Measurements from ENCODE around the gene LYSMD1. TPM values are rescaled to one million over a fixed set of nuclear protein-coding genes. Genes with fewer than 3 reads are reported as not detected.

Gene LYSMD1
- polyA plus RNA-seq, 1 donor (not counting 4 experiments of a cell fraction or from before 2014, with no cell fraction given), result 5.6 TPM

GRCh38 chr1:151167116-151167515, 1.4 kb upstream of the LYSMD1 start:
- TF ChIP-seq, protein P1, sequence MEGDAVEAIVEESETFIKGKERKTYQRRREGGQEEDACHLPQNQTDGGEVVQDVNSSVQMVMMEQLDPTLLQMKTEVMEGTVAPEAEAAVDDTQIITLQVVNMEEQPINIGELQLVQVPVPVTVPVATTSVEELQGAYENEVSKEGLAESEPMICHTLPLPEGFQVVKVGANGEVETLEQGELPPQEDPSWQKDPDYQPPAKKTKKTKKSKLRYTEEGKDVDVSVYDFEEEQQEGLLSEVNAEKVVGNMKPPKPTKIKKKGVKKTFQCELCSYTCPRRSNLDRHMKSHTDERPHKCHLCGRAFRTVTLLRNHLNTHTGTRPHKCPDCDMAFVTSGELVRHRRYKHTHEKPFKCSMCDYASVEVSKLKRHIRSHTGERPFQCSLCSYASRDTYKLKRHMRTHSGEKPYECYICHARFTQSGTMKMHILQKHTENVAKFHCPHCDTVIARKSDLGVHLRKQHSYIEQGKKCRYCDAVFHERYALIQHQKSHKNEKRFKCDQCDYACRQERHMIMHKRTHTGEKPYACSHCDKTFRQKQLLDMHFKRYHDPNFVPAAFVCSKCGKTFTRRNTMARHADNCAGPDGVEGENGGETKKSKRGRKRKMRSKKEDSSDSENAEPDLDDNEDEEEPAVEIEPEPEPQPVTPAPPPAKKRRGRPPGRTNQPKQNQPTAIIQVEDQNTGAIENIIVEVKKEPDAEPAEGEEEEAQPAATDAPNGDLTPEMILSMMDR (optimal IDR thresholded peaks at IDR 0.05 in 1 of 3, IDR thresholded peaks at IDR 0.05 in 1 of 3, conservative IDR thresholded peaks at IDR 0.05 in 1 of 3; ENCODE audit: extremely low read depth in 1 of 3, insufficient read depth in 2 of 3, low read length in 3 of 3), result no peak
- TF ChIP-seq EZH2 (IDR thresholded peaks at IDR 0.05; ENCODE audit: low read length), result no peak
- Histone ChIP-seq H3K79me2 (ENCODE audit: control insufficient read depth, insufficient read depth, low read length) (peaks cover 18% of the 10 kb centered on the region), H4K20me1 (ENCODE audit: control insufficient read depth, extremely low read depth, insufficient read depth, low read length) (no peaks in the 10 kb centered on the region), H3K4me1 (ENCODE audit: control insufficient read depth, extremely low read depth, insufficient read depth, low read length) (peaks cover 15% of the 10 kb centered on the region), H3K9ac (ENCODE audit: control insufficient read depth, extremely low read depth, insufficient read depth, low read length) (peak overlapping the region; percentile 88), H2AFZ (ENCODE audit: control insufficient read depth, low read length) (no peak overlapping the region), H3K9me1 (ENCODE audit: control insufficient read depth, extremely low read depth, insufficient read depth, low read length) (peaks cover 2% of the 10 kb centered on the region), H3K27ac (ENCODE audit: control insufficient read depth, insufficient read depth, low read length) (peak overlapping the region; percentile 83), H3K4me2 (ENCODE audit: control insufficient read depth, extremely low read depth, insufficient read depth, low read depth, low read length) (peak overlapping the region; percentile 91), H3K9me3 (ENCODE audit: control insufficient read depth, low read depth, low read length) (no peaks in the 10 kb centered on the region), H3K4me3 (ENCODE audit: control insufficient read depth in 2 of 3, extremely low read depth in 1 of 3, insufficient read depth in 2 of 3, low read depth in 1 of 3, low read length in 3 of 3) (peak overlapping the region; percentile 65 to 94 (median 68)), H3K27me3 (ENCODE audit: control insufficient read depth, extremely low read depth, insufficient read depth, low read length) (no peaks in the 10 kb centered on the region), H3K36me3 (ENCODE audit: control insufficient read depth in 2 of 2, extremely low read depth in 1 of 2, insufficient read depth in 2 of 2, low read length in 2 of 2) (peaks cover 3 to 12% of the 10 kb centered on the region in 2 experiments)
- DNase-seq (ENCODE audit: low read depth, low spot score) (no peak), FAIRE-seq (no peak)
- dilution Hi-C loops (cut with MboI; ENCODE audit: extremely low pct_ligation_motif_present, low sequenced_read_pairs), result no loop called here

DNA sequence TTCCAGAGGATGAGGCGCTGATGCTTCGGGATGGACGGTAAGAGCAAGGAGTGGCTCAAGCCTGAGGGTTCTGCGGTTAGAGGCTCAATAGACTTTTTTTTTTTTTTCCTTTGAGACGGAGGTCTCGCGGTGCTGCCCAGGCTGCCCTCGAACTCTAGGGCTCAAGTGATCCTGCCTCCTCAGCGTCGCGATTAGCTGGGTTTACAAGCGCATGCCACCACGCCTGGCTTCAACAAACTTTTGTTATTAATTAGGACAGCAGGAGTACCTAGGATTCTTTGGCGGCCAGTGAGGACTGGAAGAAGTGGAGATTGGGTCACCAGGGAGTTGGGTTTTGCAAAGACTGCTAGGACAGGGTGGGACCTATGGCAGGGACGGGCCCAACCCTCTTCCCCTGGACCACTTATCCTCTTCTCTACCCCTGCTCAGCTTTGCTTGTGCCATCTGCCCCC, 829 bp upstream of the LYSMD1 start:
- DNase-seq (ENCODE audit: low read depth, low spot score) (no peak), FAIRE-seq (no peak)
- Histone ChIP-seq H3K36me3 (ENCODE audit: control insufficient read depth in 2 of 2, extremely low read depth in 1 of 2, insufficient read depth in 2 of 2, low read length in 2 of 2) (peaks cover 3 to 14% of the 10 kb centered on the region in 2 experiments), H3K4me2 (ENCODE audit: control insufficient read depth, extremely low read depth, insufficient read depth, low read depth, low read length) (peak overlapping the region; percentile 91), H2AFZ (ENCODE audit: control insufficient read depth, low read length) (peak overlapping the region; percentile 82), H3K79me2 (ENCODE audit: control insufficient read depth, insufficient read depth, low read length) (peaks cover 18% of the 10 kb centered on the region), H3K9me1 (ENCODE audit: control insufficient read depth, extremely low read depth, insufficient read depth, low read length) (peaks cover 2% of the 10 kb centered on the region), H3K27ac (ENCODE audit: control insufficient read depth, insufficient read depth, low read length) (peak overlapping the region; percentile 83), H3K9me3 (ENCODE audit: control insufficient read depth, low read depth, low read length) (no peaks in the 10 kb centered on the region), H3K4me3 (ENCODE audit: control insufficient read depth in 2 of 3, extremely low read depth in 1 of 3, insufficient read depth in 2 of 3, low read depth in 1 of 3, low read length in 3 of 3) (peak overlapping the region; percentile 65 to 94 (median 68)), H4K20me1 (ENCODE audit: control insufficient read depth, extremely low read depth, insufficient read depth, low read length) (no peaks in the 10 kb centered on the region), H3K9ac (ENCODE audit: control insufficient read depth, extremely low read depth, insufficient read depth, low read length) (peak overlapping the region; percentile 88), H3K27me3 (ENCODE audit: control insufficient read depth, extremely low read depth, insufficient read depth, low read length) (no peaks in the 10 kb centered on the region), H3K4me1 (ENCODE audit: control insufficient read depth, extremely low read depth, insufficient read depth, low read length) (peaks cover 12% of the 10 kb centered on the region)
- dilution Hi-C loops (cut with MboI; ENCODE audit: extremely low pct_ligation_motif_present, low sequenced_read_pairs), result no loop called here
- TF ChIP-seq EZH2 (IDR thresholded peaks at IDR 0.05; ENCODE audit: low read length), result no peak
- TF ChIP-seq, protein P1 (optimal IDR thresholded peaks at IDR 0.05 in 1 of 3, IDR thresholded peaks at IDR 0.05 in 1 of 3, conservative IDR thresholded peaks at IDR 0.05 in 1 of 3; ENCODE audit: extremely low read depth in 1 of 3, insufficient read depth in 2 of 3, low read length in 3 of 3), result no peak
